HepG2 (cell line): ENCODE measurements around the gene TARBP2. TPM values are rescaled to one million over a fixed set of nuclear protein-coding genes. Genes with fewer than 3 reads are reported as not detected.
A peak's percentile ranks its signal among the peaks of the same experiment; 100 is the strongest.

ENCODE experiments used
- GATAD1 ChIP-seq: IDR thresholded peaks from 2 replicates; pipeline ENCODE4 v1.6.1; 2016; ENCODE audit warnings: missing genetic modification reagents, missing compliant biosample characterization
- HDAC2 ChIP-seq: sonication (generic); formaldehyde crosslinking; IDR thresholded peaks from 2 replicates; pipeline ENCODE4 v1.4.0; 2020; ENCODE audit warnings: missing genetic modification reagents
- NBN ChIP-seq: fragments of 450-650 bp; conservative IDR thresholded peaks from 2 replicates; pipeline ENCODE4 v1.6.1; 2017
- POLR2G ChIP-seq: fragments of 200-400 bp; formaldehyde crosslinking; IDR thresholded peaks from 2 replicates; pipeline ENCODE4 v1.6.1; 2018; ENCODE audit warnings: mild to moderate bottlenecking, low read depth, low read length, moderate library complexity
- SOX5 ChIP-seq: IDR thresholded peaks from 2 replicates; pipeline ENCODE4 v1.6.1; 2016; ENCODE audit warnings: borderline replicate concordance
- THYN1 ChIP-seq: sonication (generic); formaldehyde crosslinking; IDR thresholded peaks from 2 replicates; pipeline ENCODE4 v1.8.1; 2023; ENCODE audit warnings: low read depth, mild to moderate bottlenecking, moderate library complexity, missing genetic modification reagents, borderline replicate concordance
- XBP1 ChIP-seq: sonication (generic); formaldehyde crosslinking; IDR thresholded peaks from 2 replicates; pipeline ENCODE4 v1.5.0; 2020; ENCODE audit warnings: missing genetic modification reagents
- ZHX2 ChIP-seq, 2 experiments: sonication (generic) in 1 of 2; formaldehyde crosslinking in 1 of 2; IDR thresholded peaks; 2 replicates each; pipeline versions ENCODE4 v1.6.1 to v1.9.0; 2014 to 2022; ENCODE audit warnings: antibody characterized with exemption in 1 of 2, borderline replicate concordance in 1 of 2, inconsistent platforms in 1 of 2, low read depth in 1 of 2, missing genetic modification reagents in 1 of 2
- ZNF142 ChIP-seq: sonication (generic); formaldehyde crosslinking; IDR thresholded peaks from 2 replicates; pipeline ENCODE4 v1.4.0; 2020; ENCODE audit warnings: missing genetic modification reagents
- ZNF230 ChIP-seq: sonication (generic); formaldehyde crosslinking; IDR thresholded peaks from 2 replicates; pipeline ENCODE4 v1.4.0; 2020; ENCODE audit warnings: mild to moderate bottlenecking, missing genetic modification reagents
- ZNF354B ChIP-seq: sonication (generic); formaldehyde crosslinking; IDR thresholded peaks from 2 replicates; pipeline ENCODE4 v1.8.0; 2022; ENCODE audit warnings: mild to moderate bottlenecking, missing genetic modification reagents
- ZNF615 ChIP-seq: sonication (generic); formaldehyde crosslinking; IDR thresholded peaks from 2 replicates; pipeline ENCODE4 v1.5.0; 2020; ENCODE audit warnings: mild to moderate bottlenecking, missing genetic modification reagents, borderline replicate concordance
- ZNF660 ChIP-seq: sonication (generic); formaldehyde crosslinking; IDR thresholded peaks from 2 replicates; pipeline ENCODE4 v1.5.1; 2020; ENCODE audit warnings: mild to moderate bottlenecking, low read depth, missing genetic modification reagents, borderline replicate concordance
- ZSCAN5A ChIP-seq: sonication (generic); formaldehyde crosslinking; IDR thresholded peaks from 2 replicates; pipeline ENCODE4 v1.8.0; 2022; ENCODE audit warnings: mild to moderate bottlenecking, missing genetic modification reagents, borderline replicate concordance
- polyA plus RNA-seq, 8 experiments: library from polyadenylated mRNA; depleted of rRNA in 3 of 8; stranded (reverse) in 7 of 8; unstranded in 1 of 8; fragments of >200 nt; fragmentation: Illumina TruSeq in 4 of 8; extraction: Trizol in 4 of 8; gene quantifications; 2 replicates each; pipeline versions ENCODE4 v1.2.1 to v1.2.3, GENCODE V29; 2011 to 2016; ENCODE audit warnings: low read depth in 4 of 8, missing spikeins in 1 of 8, mixed read lengths in 1 of 8; ENCODE audit not compliant: insufficient read depth in 1 of 8
- total RNA-seq, 5 experiments: library from RNA; depleted of rRNA; stranded (reverse); fragments of >200 nt; fragmentation: Illumina TruSeq; extraction: Trizol; gene quantifications; 2 replicates each; pipeline ENCODE4 v1.2.3, GENCODE V29; 2016; ENCODE audit warnings: low read depth in 1 of 5
- TF ChIP-seq, protein P1 (sequence below): sonication (generic); formaldehyde crosslinking; IDR thresholded peaks from 2 replicates; pipeline ENCODE4 v1.5.0; 2020; ENCODE audit warnings: missing genetic modification reagents

Gene TARBP2
- total and polyA plus RNA-seq, 2 of the 13 experiments (the other 11 are each of a cell fraction or from before 2014, with no cell fraction given) = 47.0 to 55.5 TPM

DNA sequence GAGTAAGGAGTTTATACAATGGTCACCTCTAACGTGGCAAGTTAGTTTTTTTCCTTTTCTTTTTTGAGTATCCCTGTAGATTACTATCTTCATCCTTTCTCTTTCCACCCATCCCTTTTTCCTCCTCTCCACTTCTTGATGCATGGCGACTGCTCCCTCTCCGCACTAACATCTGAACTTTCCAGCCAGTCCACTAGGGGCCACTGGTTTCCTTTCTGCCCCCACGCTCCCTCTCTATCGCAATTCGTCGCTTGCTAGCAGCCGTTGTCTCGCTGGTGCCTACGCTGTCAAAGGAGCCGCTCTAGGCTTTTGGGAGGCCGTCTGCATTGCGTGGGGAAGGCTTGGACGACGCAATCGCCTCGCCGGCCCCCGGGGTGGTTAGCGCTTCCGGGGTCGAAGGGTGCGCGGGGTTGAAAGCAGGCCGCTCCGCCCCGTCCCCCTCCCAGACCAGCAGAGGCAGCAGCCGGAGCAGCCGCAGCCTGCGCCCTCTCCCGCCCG, 49.4 kb upstream of the TARBP2 start, which contains the start of gene PCBP2 (continued):
- TF ChIP-seq ZHX2 (IDR thresholded peaks at IDR 0.05; ENCODE audit: low read depth) = peak; percentile 81
- TF ChIP-seq ZHX2 (CRISPR knock-in tag; IDR thresholded peaks at IDR 0.05; ENCODE audit: borderline replicate concordance) = no peak
- TF ChIP-seq GATAD1 (CRISPR knock-in tag) = peak; percentile 87
- peak; percentile 57; the same call in 1 of the 2 replicates for TF ChIP-seq ZSCAN5A (CRISPR knock-in tag)
- no peak for TF ChIP-seq ZNF660 (CRISPR knock-in tag)
- no peak for TF ChIP-seq NBN
- TF ChIP-seq XBP1 (CRISPR knock-in tag) = no peak
- TF ChIP-seq, protein P1, sequence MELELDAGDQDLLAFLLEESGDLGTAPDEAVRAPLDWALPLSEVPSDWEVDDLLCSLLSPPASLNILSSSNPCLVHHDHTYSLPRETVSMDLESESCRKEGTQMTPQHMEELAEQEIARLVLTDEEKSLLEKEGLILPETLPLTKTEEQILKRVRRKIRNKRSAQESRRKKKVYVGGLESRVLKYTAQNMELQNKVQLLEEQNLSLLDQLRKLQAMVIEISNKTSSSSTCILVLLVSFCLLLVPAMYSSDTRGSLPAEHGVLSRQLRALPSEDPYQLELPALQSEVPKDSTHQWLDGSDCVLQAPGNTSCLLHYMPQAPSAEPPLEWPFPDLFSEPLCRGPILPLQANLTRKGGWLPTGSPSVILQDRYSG (CRISPR knock-in tag) = no peak
- no peak for TF ChIP-seq ZNF230
- TF ChIP-seq SOX5 (CRISPR knock-in tag) = peak; percentile 71; the same call in 1 of the 2 replicates
- TF ChIP-seq ZNF615 = no peak
- TF ChIP-seq HDAC2 (CRISPR knock-in tag) = peak; percentile 73
- TF ChIP-seq POLR2G = peak; percentile 92
- no peak for TF ChIP-seq ZNF354B (CRISPR knock-in tag)
- no peak; the same call in 1 of the 2 replicates for TF ChIP-seq THYN1 (CRISPR knock-in tag)
- peak; percentile 87; the same call in 1 of the 2 replicates for TF ChIP-seq ZNF142 (CRISPR knock-in tag)
